ENCODE results near the gene OR52A1.

GRCh38 chr11:5107285-5107684 is 47.3 kb downstream of the OR52A1 start:
- TF ChIP-seq POLR2A (IDR thresholded peaks at IDR 0.05), result no peak
- no peak for TF ChIP-seq CTCF (IDR thresholded peaks at IDR 0.05)
- no peak for TF ChIP-seq POLR2AphosphoS5 (IDR thresholded peaks at IDR 0.05)
- TF ChIP-seq EP300 (IDR thresholded peaks at IDR 0.05), result no peak
